GM19467 (cell line): ENCODE measurements around the gene HDHD3.

ENCODE experiments used
- ATAC-seq: cut with Tn5 transposase; IDR thresholded peaks from one replicate; pipeline ENCODE4 v1.9.1; 2021; ENCODE audit warnings: mild to moderate bottlenecking, moderate library complexity; ENCODE audit not compliant: unreplicated experiment

HDHD3 gene

DNA sequence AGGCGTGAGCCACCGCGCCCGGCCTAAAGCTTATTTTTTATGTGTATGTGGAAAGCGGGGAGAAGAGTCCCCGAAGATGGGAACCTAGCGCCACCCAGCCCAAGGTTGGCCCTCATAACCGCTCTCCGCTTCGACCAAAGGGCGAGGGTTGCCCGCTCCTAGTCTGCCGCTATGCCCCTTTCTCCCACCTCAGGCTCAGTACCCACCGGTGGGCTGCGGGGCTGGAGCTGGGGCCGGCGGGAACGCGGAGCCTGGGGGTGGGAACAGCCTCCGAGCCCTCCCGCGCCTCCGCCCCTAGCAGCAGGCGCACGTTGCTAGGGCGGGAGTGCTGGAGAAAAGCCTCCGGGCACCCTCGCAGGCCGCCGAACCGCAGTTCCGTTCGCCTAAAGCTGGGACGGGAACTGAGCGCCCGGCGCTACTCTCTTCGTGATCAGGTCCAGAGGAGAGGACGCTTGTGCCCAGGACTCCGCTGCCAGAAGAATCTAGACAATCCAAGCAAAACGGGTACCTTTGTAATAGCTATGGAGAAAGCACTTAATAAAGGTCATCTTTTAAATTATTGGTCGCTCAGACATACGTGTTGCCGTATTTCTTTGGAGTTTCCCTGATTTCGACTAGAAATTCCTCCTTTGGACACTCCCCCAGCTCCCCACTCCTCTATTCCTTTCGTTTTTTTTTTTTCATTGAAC is 36.6 kb downstream of the HDHD3 start, which contains the start of gene WDR31:
TSS of gene WDR31 (minus strand) at position 265 of the 689 bp plus-strand sequence. CDS start 8,253 bp downstream, outside the sequence.
- peak; percentile 98 for ATAC-seq

DNA sequence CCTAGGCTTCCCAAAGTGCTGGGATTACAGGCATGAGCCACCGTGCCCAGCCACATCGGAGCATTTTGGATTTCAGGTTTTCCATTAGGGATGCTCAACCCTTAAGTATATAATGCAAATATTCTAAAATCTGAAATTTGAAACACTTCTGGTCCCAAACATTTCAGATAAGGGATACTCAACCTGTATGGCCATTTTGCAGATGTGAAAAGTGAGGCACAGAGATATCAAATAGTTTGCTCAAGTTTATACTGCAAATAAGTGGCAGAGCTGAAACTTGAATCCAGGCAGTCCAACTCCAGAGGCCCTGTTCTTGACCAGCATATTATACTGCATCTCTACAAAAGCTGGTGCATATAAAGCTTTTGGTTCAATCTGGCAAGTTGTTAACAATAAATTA is 39.1 kb downstream of the HDHD3 start:
- ATAC-seq: no peak

DNA sequence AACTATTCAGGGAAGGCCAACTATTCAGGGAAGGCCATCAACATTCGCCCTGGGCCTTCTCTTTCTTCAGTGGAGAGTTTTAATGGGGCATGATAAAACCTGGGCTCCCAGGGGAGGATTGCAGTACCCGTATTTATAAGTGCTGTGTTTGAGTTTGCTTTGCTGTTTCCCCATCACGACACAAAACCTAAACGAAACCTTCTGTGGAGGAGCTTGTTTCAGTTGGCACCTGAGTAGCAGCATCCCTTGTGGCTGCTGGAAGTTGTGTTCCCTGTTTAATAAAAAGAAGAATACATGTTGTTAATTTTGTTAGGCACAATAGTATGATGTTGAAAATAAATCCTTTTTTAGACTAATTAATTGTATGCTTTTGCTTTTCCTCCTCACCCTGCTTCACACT is 45.0 kb downstream of the HDHD3 start:
- no peak for ATAC-seq

DNA sequence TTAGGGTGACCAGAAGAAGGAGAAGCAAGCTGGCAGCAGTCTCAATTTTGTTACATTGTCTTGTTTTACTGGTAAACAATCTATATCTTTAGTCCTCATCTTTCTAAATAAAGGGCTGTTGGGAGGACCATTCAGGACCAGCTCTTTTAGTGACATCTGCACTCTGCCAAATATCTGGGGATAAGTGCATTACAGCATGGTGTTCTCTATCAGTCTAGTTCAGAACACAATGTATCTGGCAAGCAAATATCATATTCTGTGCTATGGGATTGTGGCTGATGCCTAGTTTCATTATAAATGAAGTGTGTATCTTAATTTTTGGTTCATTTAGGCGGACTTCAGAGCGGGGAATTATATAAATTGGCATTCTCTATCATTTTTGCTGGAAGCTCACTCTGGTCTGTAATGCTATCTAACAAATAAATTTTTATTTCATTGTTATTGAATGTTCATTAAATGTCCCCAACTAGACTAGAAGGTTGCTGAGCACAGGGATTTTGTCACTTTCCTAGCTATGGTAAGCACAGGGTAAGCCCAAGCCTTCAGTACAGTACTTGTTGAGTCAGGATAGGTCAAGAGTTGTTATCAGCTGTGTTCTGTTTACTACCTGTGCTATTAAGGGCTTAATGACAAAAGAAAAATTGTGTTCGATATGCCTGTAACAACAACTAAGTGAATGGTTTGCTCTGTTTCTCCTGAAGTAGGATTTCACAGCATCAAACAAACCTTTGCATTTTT is 48.6 kb downstream of the HDHD3 start:
- ATAC-seq: no peak

DNA sequence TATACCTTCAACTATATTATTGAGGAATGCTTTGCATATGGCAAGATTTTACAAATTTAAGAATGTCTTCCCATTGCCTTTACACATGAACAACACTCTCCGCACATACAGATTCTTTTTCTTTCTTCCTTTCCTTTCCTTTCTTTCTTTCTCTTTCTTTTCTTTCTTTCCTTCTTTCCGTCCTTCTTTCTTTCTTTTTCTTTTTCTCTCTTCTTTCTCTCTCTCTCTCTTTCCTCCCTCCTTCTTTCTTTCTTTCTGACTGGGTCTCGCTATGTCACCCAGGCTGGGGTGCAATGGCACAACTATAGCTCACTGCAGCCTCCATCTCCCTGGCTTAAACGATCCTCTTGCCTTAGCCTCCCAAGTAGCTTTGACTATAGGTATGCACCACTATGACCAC is 50.6 kb downstream of the HDHD3 start:
- no peak for ATAC-seq
